Activated CD8-positive, alpha-beta T cell treated with anti-CD3 and anti-CD28 coated beads, Interleukin-2, amount 10 ng/mL, durations not matched to agents 7 days and 5 days (primary cell): ENCODE measurements around the gene DNAL1. TPM values are rescaled to one million over a fixed set of nuclear protein-coding genes. Genes with fewer than 3 reads are reported as not detected.

Experiments
- ATAC-seq: fragments of 150-1000 bp; cut with Tn5 transposase; one replicate; pipeline ENCODE4 v1.10.0; 2021; ENCODE audit warnings: moderate library complexity
- CTCF ChIA-PET: fragments of 350-600 bp; sonication (Branson Sonifier 250); formaldehyde crosslinking; loops from one replicate; lab custom pipeline; 2021; ENCODE audit warnings: antibody characterized with exemption; lab: Charles Lee
- POLR2A ChIA-PET: fragments of 350-600 bp; sonication (Branson Sonifier 250); formaldehyde crosslinking; loops from one replicate; lab custom pipeline; 2021; ENCODE audit warnings: antibody characterized with exemption; lab: Charles Lee
- DNase-seq: peaks from one replicate; pipeline ENCODE4 v3.0.0-alpha.2; 2020
- H3K27ac Mint-ChIP-seq: one replicate; pipeline ENCODE4 v1.8.0; 2021; ENCODE audit warnings: mild to moderate bottlenecking, mixed read lengths
- H3K27me3 Mint-ChIP-seq: one replicate; pipeline ENCODE4 v1.8.0; 2021; ENCODE audit warnings: low read depth, mixed read lengths
- H3K36me3 Mint-ChIP-seq: one replicate; pipeline ENCODE4 v1.8.0; 2021; ENCODE audit warnings: low read depth, mixed read lengths
- H3K4me1 Mint-ChIP-seq: one replicate; pipeline ENCODE4 v1.8.0; 2021; ENCODE audit warnings: low read depth, mixed read lengths
- H3K4me3 Mint-ChIP-seq: one replicate; pipeline ENCODE4 v1.8.0; 2021; ENCODE audit warnings: mild to moderate bottlenecking, mixed read lengths
- H3K9me3 Mint-ChIP-seq: one replicate; pipeline ENCODE4 v1.8.0; 2022; ENCODE audit warnings: mixed read lengths; ENCODE audit not compliant: insufficient read depth
- total RNA-seq, 2 experiments: library from RNA; stranded (reverse); gene quantifications; one replicate each; pipeline ENCODE4 v1.2.3, GENCODE V29; 2021

The DNAL1 gene
- total RNA-seq, 2 experiments from 2014 or later: 5.7 to 6.3 TPM

- CTCF ChIA-PET: interaction anchor here (5.0 to 9.2 kb wide), 2 partner anchors 28 to 100 kb away, joined by 103 to 186 read pairs; a partner anchor contains a TSS
- no peaks in the 10 kb centered on the region for H3K9me3 Mint-ChIP-seq
- POLR2A ChIA-PET: no interaction called here
- DNase-seq (no peak), ATAC-seq (no peak)
- no peaks in the 10 kb centered on the region for H3K27me3 Mint-ChIP-seq
- H3K36me3 Mint-ChIP-seq: peaks cover 78% of the 10 kb centered on the region
- peak overlapping the region; percentile 69 for H3K27ac Mint-ChIP-seq
- H3K4me3 Mint-ChIP-seq: no peak overlapping the region
- H3K4me1 Mint-ChIP-seq: peaks cover 41% of the 10 kb centered on the region
Measured at GRCh38 chr14:73726025-73726961, 81.5 kb downstream of the DNAL1 start.

DNA sequence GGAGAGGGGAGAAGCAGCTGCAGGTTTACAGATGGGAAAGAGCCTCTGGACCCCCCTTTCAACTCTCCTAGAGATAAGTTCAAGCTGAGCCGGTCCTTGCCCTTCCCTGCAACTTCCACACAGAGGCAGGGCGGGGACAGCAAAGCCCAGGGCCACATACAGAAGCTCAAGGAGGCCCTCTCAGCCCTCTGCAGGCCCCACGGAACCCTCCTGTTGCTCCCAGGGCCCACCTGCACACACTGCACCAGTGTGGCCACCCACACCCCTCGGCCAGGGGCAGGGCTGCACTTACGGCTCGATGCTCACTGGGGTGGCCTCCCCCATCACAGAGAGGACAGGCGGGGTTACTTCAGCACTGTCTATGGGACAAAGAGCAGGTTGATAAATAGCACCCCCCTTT is 82.4 kb downstream of the DNAL1 start:
- CTCF ChIA-PET: interaction anchor here (1.0 to 9.2 kb wide), 6 partner anchors 16 to 131 kb away, joined by 3 to 186 read pairs (median 56); a partner anchor contains a TSS
- DNase-seq: no peak
- H3K36me3 Mint-ChIP-seq: peaks cover 73% of the 10 kb centered on the region
- no peaks in the 10 kb centered on the region for H3K9me3 Mint-ChIP-seq
- no peak for ATAC-seq
- peak overlapping the region; percentile 57 for H3K27ac Mint-ChIP-seq
- no peak overlapping the region for H3K4me3 Mint-ChIP-seq
- H3K27me3 Mint-ChIP-seq: no peaks in the 10 kb centered on the region
- H3K4me1 Mint-ChIP-seq: peaks cover 45% of the 10 kb centered on the region
- POLR2A ChIA-PET: interaction anchor here (2.6 kb wide), 1 partner anchor 31 kb away, joined by 11 read pairs; no protein-coding TSS in a partner anchor

GRCh38 chr14:73728717-73729330 is 84.0 kb downstream of the DNAL1 start:
- CTCF ChIA-PET: interaction anchor here (0.6 to 9.2 kb wide), 36 partner anchors 9 to 527 kb away, joined by 3 to 186 read pairs (median 6); partner anchors contain the start of genes PTGR2 and ZNF410
- Mint-ChIP-seq H3K4me1 (peaks cover 43% of the 10 kb centered on the region), H3K4me3 (no peak overlapping the region), H3K27me3 (no peaks in the 10 kb centered on the region), H3K9me3 (no peaks in the 10 kb centered on the region), H3K27ac (peak overlapping the region; percentile 74), H3K36me3 (peaks cover 67% of the 10 kb centered on the region)
- ATAC-seq (peak; percentile 93), DNase-seq (peak; percentile 91)
- POLR2A ChIA-PET: interaction anchor here (0.6 to 2.6 kb wide), 6 partner anchors 12 to 150 kb away, joined by 3 to 11 read pairs (median 3); no protein-coding TSS in a partner anchor

GRCh38 chr14:73729556-73730265 is 84.9 kb downstream of the DNAL1 start:
- no peaks in the 10 kb centered on the region for H3K27me3 Mint-ChIP-seq
- DNase-seq (no peak), ATAC-seq (no peak)
- H3K4me1 Mint-ChIP-seq: peaks cover 40% of the 10 kb centered on the region
- CTCF ChIA-PET: interaction anchor here (0.8 to 9.2 kb wide), 28 partner anchors 9 to 220 kb away, joined by 3 to 186 read pairs (median 6); partner anchors contain the start of gene PTGR2
- peaks cover 70% of the 10 kb centered on the region for H3K36me3 Mint-ChIP-seq
- no peaks in the 10 kb centered on the region for H3K9me3 Mint-ChIP-seq
- POLR2A ChIA-PET: interaction anchor here (1.0 to 2.6 kb wide), 3 partner anchors 13 to 29 kb away, joined by 3 to 11 read pairs (median 4); no protein-coding TSS in a partner anchor
- H3K27ac Mint-ChIP-seq: peak overlapping the region; percentile 74
- H3K4me3 Mint-ChIP-seq: no peak overlapping the region

DNA sequence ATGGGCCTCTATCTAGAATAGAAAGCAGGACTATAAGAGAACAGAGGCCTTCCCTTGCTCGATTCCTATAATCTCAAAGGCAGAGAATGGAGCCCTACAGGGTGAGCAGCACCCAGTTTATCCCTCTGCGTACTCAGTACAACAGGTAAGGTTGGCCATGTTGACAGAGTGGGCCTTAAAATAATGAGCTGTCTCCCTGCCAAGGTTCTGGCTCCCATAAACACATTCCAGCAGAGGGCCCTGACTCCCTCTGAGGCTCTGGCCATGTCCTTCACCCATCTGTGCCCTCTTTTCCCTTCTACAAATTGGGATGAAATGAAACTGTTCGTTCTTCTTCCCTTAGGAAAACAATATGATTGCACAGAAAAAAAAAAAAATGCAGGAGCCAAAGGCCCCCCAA is 86.3 kb downstream of the DNAL1 start:
- no peak overlapping the region for H3K4me3 Mint-ChIP-seq
- H3K27me3 Mint-ChIP-seq: no peaks in the 10 kb centered on the region
- H3K36me3 Mint-ChIP-seq: peaks cover 69% of the 10 kb centered on the region
- H3K9me3 Mint-ChIP-seq: no peaks in the 10 kb centered on the region
- H3K4me1 Mint-ChIP-seq: peaks cover 39% of the 10 kb centered on the region
- no peak for ATAC-seq
- DNase-seq: no peak
- ChIA-PET CTCF (interaction anchor here (0.7 to 9.2 kb wide), 8 partner anchors 13 to 156 kb away, joined by 3 to 186 read pairs (median 10); partner anchors contain the start of gene ZNF410), POLR2A (no interaction called here)
- no peak overlapping the region for H3K27ac Mint-ChIP-seq

DNA sequence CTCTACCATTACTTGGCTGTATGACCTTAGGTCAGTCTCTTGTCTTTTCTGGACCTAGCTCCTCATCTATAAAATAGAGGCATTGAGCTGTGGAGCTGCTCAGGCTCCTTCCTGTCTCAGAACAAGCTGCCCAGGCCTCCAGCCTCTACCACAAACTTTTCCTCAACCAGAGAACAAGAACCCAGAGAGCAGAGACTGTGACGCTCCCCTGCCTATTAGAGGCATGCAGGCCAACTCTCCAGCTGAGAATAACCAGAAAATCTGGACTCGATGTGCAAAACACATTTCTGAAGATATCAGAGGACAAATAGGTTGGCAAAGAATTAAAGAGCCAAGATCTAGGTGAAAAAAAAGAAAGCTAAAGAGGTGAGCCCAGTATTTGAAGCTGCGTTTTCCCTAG is 87.2 kb downstream of the DNAL1 start:
- Mint-ChIP-seq H3K27me3 (no peaks in the 10 kb centered on the region), H3K9me3 (no peaks in the 10 kb centered on the region), H3K4me1 (peaks cover 36% of the 10 kb centered on the region), H3K4me3 (no peak overlapping the region), H3K27ac (peak overlapping the region; percentile 53), H3K36me3 (peaks cover 71% of the 10 kb centered on the region)
- DNase-seq: no peak
- ChIA-PET CTCF (interaction anchor here (2.9 to 9.2 kb wide), 3 partner anchors 12 to 95 kb away, joined by 18 to 186 read pairs (median 125); a partner anchor contains a TSS), POLR2A (interaction anchor here (3.0 kb wide), 1 partner anchor 10 kb away, joined by 9 read pairs; no protein-coding TSS in a partner anchor)
- no peak for ATAC-seq

DNA sequence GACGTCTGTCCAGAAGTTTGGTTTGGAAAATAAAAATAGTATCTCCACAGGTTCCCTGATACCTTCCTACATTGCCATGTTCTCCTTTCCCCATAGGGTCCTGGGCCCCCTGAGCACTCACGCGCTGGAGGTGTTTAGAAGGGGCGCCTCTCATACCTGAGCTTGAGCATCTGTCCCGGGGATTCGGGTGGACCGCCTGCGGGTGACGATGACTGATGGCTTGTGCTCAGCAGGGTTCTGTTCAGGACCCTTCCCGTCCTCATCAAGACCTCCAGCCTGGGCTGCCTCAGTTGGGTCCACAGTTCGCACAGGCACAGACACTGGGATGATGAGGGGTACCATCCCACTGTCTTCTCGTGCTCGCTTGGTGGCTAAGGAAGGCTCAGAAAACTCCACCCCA is 92.1 kb downstream of the DNAL1 start:
- CTCF ChIA-PET: no interaction called here
- ATAC-seq (no peak), DNase-seq (no peak)
- Mint-ChIP-seq H3K4me3 (no peak overlapping the region), H3K27ac (peak overlapping the region; percentile 39), H3K4me1 (peaks cover 41% of the 10 kb centered on the region), H3K9me3 (no peaks in the 10 kb centered on the region), H3K36me3 (peaks cover 46% of the 10 kb centered on the region), H3K27me3 (no peaks in the 10 kb centered on the region)
- POLR2A ChIA-PET: no interaction called here

DNA sequence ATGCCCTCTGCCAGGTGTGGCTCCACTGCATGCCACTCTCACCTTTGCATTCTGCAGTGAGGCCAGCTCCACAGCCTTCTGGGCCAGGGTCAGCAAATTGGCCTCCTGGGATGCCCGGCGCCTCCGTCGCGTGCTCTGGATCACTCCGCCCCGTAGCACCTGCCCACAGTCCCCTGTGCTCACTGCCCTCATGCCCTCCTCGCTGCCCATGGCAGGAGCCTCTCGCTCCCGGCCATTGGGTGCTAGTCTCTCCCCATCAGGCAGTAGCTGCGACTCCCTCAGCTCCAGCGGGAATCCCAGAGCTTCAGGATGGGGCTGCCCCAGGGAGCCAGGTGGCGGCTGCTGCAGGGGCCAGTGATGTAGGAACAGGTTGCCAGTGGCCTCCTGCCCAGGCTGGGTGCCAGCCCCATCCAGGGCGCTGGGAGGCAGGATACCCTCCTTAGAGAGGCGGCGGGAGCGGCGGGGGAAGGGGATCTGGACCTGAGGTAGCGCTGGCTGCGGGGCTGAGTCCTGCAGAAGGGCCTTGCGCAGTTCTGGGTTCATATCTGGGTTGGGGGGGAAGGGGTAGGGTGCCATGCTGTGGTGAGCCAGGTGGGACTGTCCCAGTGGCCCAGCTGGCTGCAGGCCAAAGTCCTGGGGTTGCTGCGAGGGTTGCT is 93.9 kb downstream of the DNAL1 start:
- no peaks in the 10 kb centered on the region for H3K9me3 Mint-ChIP-seq
- ChIA-PET POLR2A (no interaction called here), CTCF (interaction anchor here (1.1 to 1.3 kb wide), 2 partner anchors 9 to 65 kb away, joined by 3 read pairs; no protein-coding TSS in a partner anchor)
- peaks cover 52% of the 10 kb centered on the region for H3K4me1 Mint-ChIP-seq
- no peak overlapping the region for H3K4me3 Mint-ChIP-seq
- peaks cover 51% of the 10 kb centered on the region for H3K36me3 Mint-ChIP-seq
- H3K27ac Mint-ChIP-seq: no peak overlapping the region
- ATAC-seq: no peak
- DNase-seq: no peak
- no peaks in the 10 kb centered on the region for H3K27me3 Mint-ChIP-seq

DNA sequence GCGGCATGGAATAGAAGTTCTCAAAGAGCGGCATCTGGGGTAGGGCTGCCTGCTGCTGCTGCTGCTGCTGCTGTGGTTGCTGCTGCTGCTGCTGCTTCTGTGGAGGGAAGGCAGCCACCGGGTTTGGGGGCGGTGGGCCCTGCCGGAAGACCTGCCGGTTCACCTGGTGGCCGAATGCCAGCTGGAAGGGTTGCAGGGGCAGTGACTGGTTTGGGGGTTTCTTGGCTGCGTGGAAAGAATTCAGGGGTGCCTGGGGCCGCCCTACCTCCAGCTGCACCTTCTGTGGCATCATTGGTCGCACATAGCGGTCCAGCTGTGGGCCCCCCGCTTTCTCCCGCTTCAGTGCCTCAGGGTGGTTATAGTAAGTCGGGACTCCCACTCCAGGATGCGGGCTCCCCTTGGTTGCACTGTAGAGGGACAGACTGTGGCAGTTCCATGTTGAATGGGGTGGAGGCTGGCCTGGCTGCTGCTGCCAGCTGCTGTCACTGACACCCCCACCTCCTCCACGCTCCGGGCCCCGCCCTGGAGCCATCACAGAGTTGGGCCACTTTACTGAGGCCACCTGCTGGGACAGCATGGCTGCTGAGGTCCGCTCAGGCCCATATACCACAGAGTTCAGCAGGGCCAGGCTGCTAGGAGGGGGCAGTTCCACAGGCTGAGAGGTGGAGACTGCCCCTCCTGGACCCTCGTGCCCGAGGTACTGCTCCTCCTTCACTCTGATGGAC is 94.5 kb downstream of the DNAL1 start:
- POLR2A ChIA-PET: interaction anchor here (1.0 kb wide), 1 partner anchor 19 kb away, joined by 3 read pairs; no protein-coding TSS in a partner anchor
- H3K36me3 Mint-ChIP-seq: peaks cover 47% of the 10 kb centered on the region
- CTCF ChIA-PET: interaction anchor here (1.3 to 8.5 kb wide), 3 partner anchors 9 to 16 kb away, joined by 3 to 156 read pairs (median 125); a partner anchor contains a TSS
- no peaks in the 10 kb centered on the region for H3K27me3 Mint-ChIP-seq
- H3K27ac Mint-ChIP-seq: peak overlapping the region; percentile 39
- ATAC-seq: no peak
- peaks cover 59% of the 10 kb centered on the region for H3K4me1 Mint-ChIP-seq
- no peaks in the 10 kb centered on the region for H3K9me3 Mint-ChIP-seq
- no peak for DNase-seq
- no peak overlapping the region for H3K4me3 Mint-ChIP-seq
